Nephron (organoid): ENCODE results near the gene PLEKHG5.

Source experiments
- H3K27ac Mint-ChIP-seq, 3 experiments: 2 replicates each; pipeline ENCODE4 v1.8.0; 2020; ENCODE audit warnings: mixed read lengths in 3 of 3, mild to moderate bottlenecking in 2 of 3, moderate library complexity in 1 of 3
- H3K27me3 Mint-ChIP-seq: 2 replicates; pipeline ENCODE4 v1.8.0; 2021; ENCODE audit warnings: low read depth, mild to moderate bottlenecking, moderate library complexity, mixed read lengths
- H3K36me3 Mint-ChIP-seq: 2 replicates; pipeline ENCODE4 v1.8.0; 2020; ENCODE audit warnings: low read depth, mixed read lengths
- H3K4me1 Mint-ChIP-seq: 2 replicates; pipeline ENCODE4 v1.8.0; 2020; ENCODE audit warnings: mixed read lengths
- H3K4me3 Mint-ChIP-seq, 3 experiments: 2 replicates each; pipeline ENCODE4 v1.8.0; 2020; ENCODE audit warnings: mild to moderate bottlenecking in 3 of 3, mixed read lengths in 3 of 3, moderate library complexity in 2 of 3
- H3K9me3 Mint-ChIP-seq: 2 replicates; pipeline ENCODE4 v1.8.0; 2020; ENCODE audit warnings: mixed read lengths
- CTCF ChIP-seq, 3 experiments: fragments of 200-600 bp; sonication (generic); IDR thresholded peaks; one replicate each; pipeline ENCODE4 v1.5.0; 2021; ENCODE audit warnings: antibody characterized with exemption in 3 of 3; ENCODE audit not compliant: unreplicated experiment in 3 of 3

Gene PLEKHG5

GRCh38 chr1:6484826-6485167 lies 6.7 kb downstream of the PLEKHG5 start:
- H3K4me1 Mint-ChIP-seq = peaks cover 17% of the 10 kb centered on the region
- H3K4me3 Mint-ChIP-seq = peak overlapping the region; percentile 85 to 92 (median 86)
- H3K27me3 Mint-ChIP-seq = peaks cover 13% of the 10 kb centered on the region
- H3K9me3 Mint-ChIP-seq = no peaks in the 10 kb centered on the region
- no peaks in the 10 kb centered on the region for H3K36me3 Mint-ChIP-seq
- TF ChIP-seq CTCF (IDR thresholded peaks at IDR 0.05; ENCODE audit: unreplicated experiment in 3 of 3) = no peak
- H3K27ac Mint-ChIP-seq = peak overlapping the region in 1 of 3 experiments; percentile 77

GRCh38 chr1:6483761-6484117 lies 7.7 kb downstream of the PLEKHG5 start:
- Mint-ChIP-seq H3K36me3 (no peaks in the 10 kb centered on the region), H3K9me3 (no peaks in the 10 kb centered on the region), H3K4me3 (peak overlapping the region; percentile 79 to 92 (median 86)), H3K27ac (peak overlapping the region in 1 of 3 experiments; percentile 59), H3K4me1 (peaks cover 17% of the 10 kb centered on the region), H3K27me3 (peaks cover 13% of the 10 kb centered on the region)
- TF ChIP-seq CTCF (IDR thresholded peaks at IDR 0.05; ENCODE audit: unreplicated experiment in 3 of 3) = no peak

GRCh38 chr1:6483017-6483760 lies 8.3 kb downstream of the PLEKHG5 start:
- TF ChIP-seq CTCF (IDR thresholded peaks at IDR 0.05; ENCODE audit: unreplicated experiment in 3 of 3) = no peak

GRCh38 chr1:6481820-6482219 lies 9.6 kb downstream of the PLEKHG5 start:
- H3K36me3 Mint-ChIP-seq = no peaks in the 10 kb centered on the region

More at GRCh38 chr1:6483017-6483760, 8.3 kb downstream of the PLEKHG5 start:
- no peak overlapping the region for H3K27ac Mint-ChIP-seq
- no peaks in the 10 kb centered on the region for H3K36me3 Mint-ChIP-seq
- H3K4me1 Mint-ChIP-seq = peaks cover 16% of the 10 kb centered on the region
- no peaks in the 10 kb centered on the region for H3K9me3 Mint-ChIP-seq
- H3K27me3 Mint-ChIP-seq = peaks cover 11% of the 10 kb centered on the region
- peak overlapping the region; percentile 13 to 54 (median 37) for H3K4me3 Mint-ChIP-seq

GRCh38 chr1:6477039-6477820 lies 14.2 kb downstream of the PLEKHG5 start:
- H3K27me3 Mint-ChIP-seq = no peaks in the 10 kb centered on the region
- peaks cover 7% of the 10 kb centered on the region for H3K36me3 Mint-ChIP-seq
- no peak for TF ChIP-seq CTCF (IDR thresholded peaks at IDR 0.05; ENCODE audit: unreplicated experiment in 3 of 3)
- no peaks in the 10 kb centered on the region for H3K9me3 Mint-ChIP-seq
- peak overlapping the region in 2 of 3 experiments; percentile 28 to 87 for H3K27ac Mint-ChIP-seq
- H3K4me3 Mint-ChIP-seq = no peak overlapping the region
- H3K4me1 Mint-ChIP-seq = peaks cover 8% of the 10 kb centered on the region

More at GRCh38 chr1:6481820-6482219, 9.6 kb downstream of the PLEKHG5 start:
- H3K9me3 Mint-ChIP-seq = no peaks in the 10 kb centered on the region
- H3K4me3 Mint-ChIP-seq = peak overlapping the region in 1 of 3 experiments; percentile 17
- peak overlapping the region in 1 of 3 experiments; percentile 24 for H3K27ac Mint-ChIP-seq
- H3K27me3 Mint-ChIP-seq = peaks cover 6% of the 10 kb centered on the region
- H3K4me1 Mint-ChIP-seq = peaks cover 12% of the 10 kb centered on the region
- TF ChIP-seq CTCF (IDR thresholded peaks at IDR 0.05; ENCODE audit: unreplicated experiment in 3 of 3) = no peak
